GM10847 (cell line): ENCODE results near the gene PBRM1.

Experiments used
- POLR2A ChIP-seq: IDR thresholded peaks from 2 replicates; pipeline ENCODE4 v1.6.1; 2011; ENCODE audit not compliant: insufficient read length; ENCODE audit errors: extremely low read depth

The PBRM1 gene

GRCh38 chr3:52710512-52710911 is 24.8 kb upstream of the PBRM1 start:
- TF ChIP-seq POLR2A = no peak

DNA sequence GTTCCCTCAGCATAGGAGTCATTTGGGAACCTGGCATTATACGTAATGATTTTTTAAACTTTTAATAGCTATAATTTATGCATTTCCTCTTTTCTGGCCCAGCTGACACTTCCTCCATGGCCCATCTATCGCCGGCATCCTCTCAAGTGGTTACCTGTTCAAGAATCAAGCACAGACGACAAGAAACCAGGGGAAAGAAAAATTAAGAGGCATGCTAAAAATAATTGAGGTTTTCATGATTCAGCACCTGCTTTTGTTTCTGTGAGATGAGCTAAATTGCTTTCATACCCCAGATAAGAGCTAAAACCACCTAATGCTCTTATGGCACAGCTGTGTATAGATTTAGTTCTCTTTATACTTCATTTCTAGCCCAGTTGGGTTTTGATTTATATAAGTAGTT is 21.9 kb upstream of the PBRM1 start:
- TF ChIP-seq POLR2A = no peak

DNA sequence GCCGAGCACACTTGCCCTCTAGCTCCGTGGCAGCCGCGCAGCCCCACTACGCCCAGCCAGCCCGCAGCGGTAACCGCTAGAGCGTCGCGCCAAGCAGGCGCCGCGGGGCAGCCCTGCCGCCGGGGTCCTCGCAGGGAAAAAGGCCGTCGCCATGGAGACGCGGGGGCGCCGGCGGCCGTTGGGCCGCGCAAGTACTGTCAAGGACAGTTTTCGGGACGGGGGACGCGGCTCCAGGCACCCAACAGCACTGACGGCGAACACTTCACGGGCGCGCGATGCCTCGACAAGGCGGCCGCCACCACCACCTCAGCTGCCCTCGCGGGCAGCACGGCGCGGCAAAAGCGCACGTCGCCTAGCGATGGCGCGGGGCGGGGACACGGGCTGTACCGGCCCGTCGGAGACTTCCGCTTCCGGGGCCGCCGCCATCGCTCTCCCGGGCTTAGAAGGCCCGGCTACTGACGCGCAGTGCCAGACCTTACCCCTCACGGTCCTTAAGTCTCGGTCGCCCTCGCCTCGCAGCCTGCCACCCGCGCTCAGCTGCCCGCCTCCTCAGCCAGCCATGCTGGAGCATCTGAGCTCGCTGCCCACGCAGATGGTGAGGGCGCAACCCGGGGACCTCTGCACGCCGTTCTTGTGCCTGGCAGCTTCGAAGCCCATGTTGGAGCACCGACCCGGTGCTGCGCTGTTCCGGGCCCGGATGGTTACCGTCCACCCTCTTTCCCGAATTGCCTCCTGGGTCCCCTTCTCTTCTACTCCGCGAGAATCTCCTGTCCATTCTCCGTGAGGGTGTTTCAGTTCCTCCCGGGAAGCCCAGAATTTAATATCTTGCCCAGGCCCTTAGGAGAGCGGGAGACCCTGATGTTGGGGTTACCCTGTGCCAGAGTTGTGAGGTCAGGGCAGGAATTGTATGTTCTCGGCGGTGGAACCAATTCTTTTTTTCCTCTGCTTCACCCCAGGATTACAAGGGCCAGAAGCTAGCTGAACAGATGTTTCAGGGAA is 20.3 kb upstream of the PBRM1 start, which contains the start of the genes GLT8D1 and SPCS1:
GLT8D1 (minus strand) TSS at position 104 of the 999 bp plus-strand sequence. CDS start 5,331 bp downstream, outside the sequence.
SPCS1 (plus strand) TSS at position 419 of the 999 bp plus-strand sequence; CDS start at position 560, 141 bp downstream.
- TF ChIP-seq POLR2A = peak; percentile 87

DNA sequence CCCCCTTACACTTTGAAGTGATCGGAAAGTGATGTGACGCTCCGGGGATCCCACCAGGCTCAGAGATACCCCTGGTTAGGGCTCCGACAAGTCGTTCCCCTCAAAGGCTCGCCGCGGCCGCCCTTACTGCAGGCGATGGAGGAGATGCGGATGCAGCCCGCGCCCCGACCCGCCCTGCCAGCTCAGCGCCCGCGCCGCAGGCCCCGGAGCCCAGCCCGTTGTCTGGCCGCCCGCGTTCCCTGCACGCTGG is 19.6 kb upstream of the PBRM1 start:
- no peak for TF ChIP-seq POLR2A

- TF ChIP-seq POLR2A = no peak
Measured at GRCh38 chr3:52704611-52705437, 19.1 kb upstream of the PBRM1 start.

DNA sequence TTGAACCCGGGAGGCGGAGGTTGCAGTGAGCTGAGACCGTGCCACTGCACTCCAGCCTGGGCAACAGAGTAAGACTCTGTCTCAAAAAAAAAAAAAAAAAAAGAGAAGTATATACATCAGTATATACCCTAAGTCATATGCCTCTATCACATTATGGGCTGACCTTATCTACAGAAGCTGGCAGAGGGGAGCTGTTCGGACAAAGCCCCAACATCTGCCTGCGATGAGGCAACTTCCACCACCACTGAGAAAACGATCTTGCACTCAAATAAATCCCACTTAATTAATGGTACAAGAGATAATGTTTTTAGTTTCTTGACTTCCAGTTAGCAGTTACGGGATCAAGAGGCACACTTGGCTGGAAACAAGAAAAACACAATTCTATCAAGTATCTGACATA is 17.6 kb upstream of the PBRM1 start:
- no peak for TF ChIP-seq POLR2A

DNA sequence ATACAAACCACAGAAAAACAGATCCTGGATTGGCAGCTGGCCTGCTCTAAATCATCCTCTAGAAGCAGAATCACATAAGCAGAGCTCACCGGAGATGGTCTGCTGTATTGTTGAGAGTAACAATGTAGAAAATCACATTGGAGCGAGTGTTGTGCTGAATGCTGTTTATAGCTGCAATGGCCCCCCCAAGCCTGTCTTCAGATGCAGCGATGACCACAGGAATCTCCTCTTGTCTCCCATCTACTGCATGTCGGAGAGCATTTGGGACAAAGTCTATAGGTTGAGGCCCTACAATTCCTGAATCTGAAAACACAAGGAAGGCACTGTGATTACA is 11.9 kb upstream of the PBRM1 start:
- TF ChIP-seq POLR2A = no peak

DNA sequence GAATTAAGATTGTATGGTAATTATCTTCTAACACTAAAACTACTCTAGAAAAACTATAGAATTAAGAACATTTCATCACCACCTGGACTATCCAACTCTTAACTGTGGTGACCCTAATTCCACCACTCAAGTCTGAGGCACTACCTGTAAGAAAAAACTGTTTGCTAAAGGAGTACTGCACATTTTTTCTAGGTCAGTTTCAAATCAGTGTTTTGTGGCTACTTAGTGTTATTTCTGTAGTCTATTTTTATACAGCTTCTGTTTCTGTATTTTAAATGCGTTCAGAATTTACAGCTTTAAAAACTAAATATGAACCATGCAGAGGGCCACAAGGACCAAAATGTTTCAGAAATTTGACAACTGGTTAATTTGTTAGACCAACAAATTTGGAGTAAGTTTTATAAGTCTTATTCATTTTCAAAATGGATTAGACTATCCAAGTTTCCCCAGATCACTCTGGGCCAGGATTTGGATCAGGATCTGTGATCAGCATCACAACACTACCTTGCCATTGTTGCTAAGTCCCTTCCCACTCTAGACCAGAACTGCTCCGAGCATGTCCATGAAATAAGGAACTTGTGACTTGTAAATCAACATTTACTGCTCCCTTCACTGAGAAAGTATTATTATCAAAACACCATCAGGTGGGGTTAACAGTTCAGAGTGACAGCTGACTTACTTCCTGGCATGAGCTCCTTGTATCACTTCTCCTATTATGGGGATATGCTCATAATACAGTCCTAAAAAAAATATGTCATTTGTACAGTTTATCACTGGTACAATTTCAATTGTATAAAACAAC is 11.3 kb upstream of the PBRM1 start:
- TF ChIP-seq POLR2A = no peak

DNA sequence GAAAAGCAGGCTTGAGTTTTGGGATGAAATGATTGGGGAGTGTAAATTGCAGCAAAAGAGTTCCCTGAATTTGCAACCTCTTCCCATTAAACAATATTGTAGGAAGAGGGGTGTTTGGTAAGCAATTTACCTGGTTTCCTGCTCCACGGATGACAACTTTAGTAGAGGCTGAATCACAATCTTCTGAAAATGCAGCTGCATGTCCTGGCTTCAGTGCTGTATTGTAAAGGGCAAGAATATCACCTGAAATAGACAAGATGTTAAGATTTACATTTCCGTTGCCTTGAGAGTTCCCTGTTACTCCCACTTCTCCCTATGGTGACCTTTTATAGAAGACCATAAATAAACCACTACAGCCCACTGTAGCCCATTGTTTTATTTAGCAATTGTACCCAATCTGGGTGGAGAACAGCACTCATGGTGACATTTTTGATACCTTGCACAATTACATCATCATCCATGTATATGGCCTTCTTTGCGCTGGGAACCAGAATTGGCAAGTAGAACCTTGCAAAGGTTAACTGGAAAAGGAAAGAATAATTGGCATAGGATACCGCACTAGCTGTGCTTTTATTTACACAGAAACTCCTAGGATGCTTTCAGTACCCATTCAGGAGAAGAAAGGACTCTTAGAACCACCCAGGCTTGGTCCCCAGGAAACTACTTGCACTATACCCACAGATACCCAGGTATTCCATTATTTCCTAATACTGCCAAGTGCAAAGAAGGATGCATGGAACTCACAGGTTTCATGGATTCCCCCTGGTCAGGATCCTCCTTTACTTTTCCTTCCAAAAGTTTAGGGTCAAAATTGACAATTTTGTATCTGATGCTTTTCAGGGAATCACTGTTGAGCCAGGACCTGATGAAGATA is 10.3 kb upstream of the PBRM1 start:
- TF ChIP-seq POLR2A = no peak

DNA sequence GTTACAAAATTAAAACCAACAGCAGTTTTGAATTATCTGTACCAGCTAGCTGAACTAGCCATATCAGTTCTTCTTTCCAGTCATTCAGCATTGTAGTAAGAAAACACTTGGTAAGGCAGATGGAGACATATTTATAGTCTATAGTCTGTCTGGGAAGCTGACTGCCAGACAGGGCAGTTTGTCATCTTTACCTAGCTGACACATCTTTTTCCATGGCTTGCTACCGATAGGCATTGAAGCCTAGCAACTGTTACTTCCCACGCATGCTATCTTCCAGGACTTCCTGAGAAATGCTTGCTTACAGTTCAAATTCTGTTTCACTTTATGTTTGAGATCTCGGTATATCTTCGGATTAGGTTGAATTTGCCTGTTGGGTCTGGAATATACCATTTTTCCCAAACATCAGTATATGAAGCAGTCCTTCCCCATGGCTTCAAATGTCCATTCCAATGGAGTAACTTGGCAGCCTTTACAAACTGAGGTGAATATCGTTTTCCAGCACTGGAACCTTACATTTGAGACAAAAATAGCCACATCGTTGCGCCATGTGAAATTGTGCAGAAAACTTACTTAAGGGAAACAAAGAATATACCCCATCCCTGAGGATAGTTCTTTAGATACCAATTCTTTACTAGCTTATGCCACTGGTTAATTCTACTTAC is 8.9 kb upstream of the PBRM1 start:
- no peak for TF ChIP-seq POLR2A

DNA sequence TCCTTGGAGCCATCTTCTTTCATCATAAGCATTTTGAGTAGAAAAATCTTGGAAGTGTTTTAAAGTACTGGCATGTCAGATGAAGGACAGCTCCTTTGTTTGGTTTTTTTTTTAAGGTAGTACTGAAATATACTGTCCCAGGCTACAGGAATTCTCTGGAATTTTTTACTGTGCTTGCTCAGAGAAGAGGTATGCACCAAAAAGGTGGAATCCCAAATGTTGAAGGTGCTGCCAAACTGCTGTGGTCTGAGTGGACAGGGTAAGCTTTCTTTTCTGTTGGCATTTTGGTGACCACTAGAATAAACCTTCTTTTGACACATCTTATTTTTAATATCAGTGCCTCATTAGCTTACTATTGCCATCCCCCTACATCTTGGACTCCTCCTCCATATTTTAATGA is 7.4 kb upstream of the PBRM1 start:
- no peak for TF ChIP-seq POLR2A

GRCh38 chr3:52690560-52690959 is 4.8 kb upstream of the PBRM1 start:
- no peak for TF ChIP-seq POLR2A

DNA sequence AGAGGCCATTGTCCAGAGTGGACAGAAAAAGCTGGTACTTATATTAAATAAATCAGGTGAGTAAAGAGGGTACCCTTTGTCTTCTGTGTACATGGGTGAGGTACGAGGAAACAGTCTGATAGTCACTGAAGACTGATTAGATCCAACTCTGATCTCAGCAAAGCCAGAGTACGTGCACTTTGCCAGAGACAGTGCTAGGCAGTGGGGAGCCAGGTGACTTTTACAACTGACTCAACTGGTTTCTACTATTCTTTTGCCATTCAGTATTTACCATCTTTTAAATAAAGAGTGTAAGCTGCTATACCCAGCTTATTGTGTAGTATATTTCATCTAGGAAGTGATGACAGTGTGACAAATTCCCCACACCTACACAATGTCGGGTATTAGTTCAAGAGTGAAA is 3.4 kb upstream of the PBRM1 start:
- TF ChIP-seq POLR2A = no peak

GRCh38 chr3:52688266-52688665 is 2.6 kb upstream of the PBRM1 start:
- no peak for TF ChIP-seq POLR2A
